GM10266 (cell line): Measurements from ENCODE around the gene PERCC1.
A peak's percentile ranks its signal among the peaks of the same experiment; 100 is the strongest.

Experiments used
- DNase-seq: peaks from one replicate; pipeline ENCODE4 v3.0.0; 2012; ENCODE audit errors: extremely low spot score
- CTCF ChIP-seq: IDR thresholded peaks from 2 replicates; pipeline ENCODE4 v1.5.1; 2012; ENCODE audit warnings: mild to moderate bottlenecking, low read depth; ENCODE audit not compliant: control insufficient read depth, insufficient read depth; ENCODE audit errors: missing control alignments

The PERCC1 gene

DNA sequence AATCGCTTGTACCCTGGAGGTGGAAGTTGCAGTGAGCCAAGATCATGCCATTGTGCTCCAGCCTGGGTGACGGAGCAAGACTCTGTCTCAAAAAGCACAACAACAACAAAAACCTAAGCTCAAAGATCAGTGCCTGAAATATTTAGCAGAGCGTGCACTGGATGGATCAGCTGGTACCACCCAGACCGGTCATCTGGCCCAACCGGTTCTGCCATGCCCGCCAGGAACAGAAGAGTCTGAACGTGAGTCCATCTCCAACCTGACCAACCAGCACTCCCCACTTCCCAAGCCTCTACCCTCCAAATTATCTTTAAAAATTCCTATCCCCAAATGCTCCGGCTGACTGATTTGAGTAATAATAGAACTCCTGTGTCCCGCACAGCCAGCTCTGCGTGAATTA, 8.8 kb upstream of the PERCC1 start:
- no peak for TF ChIP-seq CTCF

DNA sequence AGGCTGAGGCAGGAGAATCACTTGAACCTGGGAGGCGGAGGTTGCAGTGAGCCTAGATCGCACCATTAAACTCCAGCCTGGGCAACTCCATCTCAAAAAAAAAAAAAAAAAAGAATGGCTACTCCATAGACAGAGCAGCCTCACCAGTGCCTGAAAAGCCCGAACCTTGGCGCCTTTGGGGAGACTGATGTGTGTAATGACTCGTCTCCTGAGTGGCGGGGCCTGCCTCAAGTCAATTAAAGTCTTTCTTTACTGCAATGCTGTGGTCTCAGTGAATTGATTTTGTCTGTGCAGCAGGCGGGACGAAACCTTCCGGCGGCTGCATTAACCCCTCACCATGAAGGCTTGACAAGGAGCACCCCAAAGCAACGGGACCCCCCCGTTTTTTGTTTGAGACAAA, 6.8 kb upstream of the PERCC1 start:
- DNase-seq = no peak
- TF ChIP-seq CTCF = no peak

More for the DNA sequence above, 8.8 kb upstream of the PERCC1 start:
- no peak for DNase-seq

- no peak for DNase-seq
- TF ChIP-seq CTCF = no peak
Observed at GRCh38 chr16:1425616-1426370, 5.1 kb upstream of the PERCC1 start.

DNA sequence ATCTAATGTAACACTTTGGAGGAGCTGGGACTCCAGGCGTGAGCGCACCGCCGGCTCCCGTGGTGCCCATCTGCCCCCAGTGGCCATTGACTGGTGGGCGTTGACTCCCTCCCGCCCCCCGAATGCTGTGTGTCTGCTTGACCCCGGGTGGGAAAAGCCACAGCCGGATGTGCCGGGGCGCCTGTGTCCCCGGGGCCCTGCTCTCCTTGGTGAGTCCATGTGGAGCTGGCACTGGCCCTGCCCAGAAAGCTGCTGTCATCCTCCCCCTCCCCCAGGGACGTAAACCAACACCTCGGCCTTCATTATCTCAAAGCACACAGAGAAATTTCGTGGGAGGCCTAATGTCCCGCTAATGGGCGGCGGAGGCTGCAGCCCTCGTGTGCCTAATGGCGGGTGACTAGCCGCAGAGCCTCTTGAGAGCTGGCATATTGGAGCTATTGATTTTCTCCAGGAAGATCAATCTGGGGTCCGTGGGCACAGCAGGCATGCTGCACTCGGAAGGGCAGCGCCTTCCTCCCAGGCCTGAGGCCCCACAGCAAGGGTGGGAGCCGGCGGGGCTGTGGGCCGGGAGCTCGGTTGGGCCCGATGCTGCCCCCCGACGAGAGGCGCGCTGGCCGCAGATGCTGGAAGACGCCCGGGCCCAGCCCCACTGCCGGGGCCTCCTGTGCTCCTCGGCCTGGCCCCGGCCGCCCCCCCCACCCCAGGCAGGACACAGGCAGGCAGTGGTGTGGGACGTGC, 4.0 kb upstream of the PERCC1 start:
- DNase-seq = no peak

DNA sequence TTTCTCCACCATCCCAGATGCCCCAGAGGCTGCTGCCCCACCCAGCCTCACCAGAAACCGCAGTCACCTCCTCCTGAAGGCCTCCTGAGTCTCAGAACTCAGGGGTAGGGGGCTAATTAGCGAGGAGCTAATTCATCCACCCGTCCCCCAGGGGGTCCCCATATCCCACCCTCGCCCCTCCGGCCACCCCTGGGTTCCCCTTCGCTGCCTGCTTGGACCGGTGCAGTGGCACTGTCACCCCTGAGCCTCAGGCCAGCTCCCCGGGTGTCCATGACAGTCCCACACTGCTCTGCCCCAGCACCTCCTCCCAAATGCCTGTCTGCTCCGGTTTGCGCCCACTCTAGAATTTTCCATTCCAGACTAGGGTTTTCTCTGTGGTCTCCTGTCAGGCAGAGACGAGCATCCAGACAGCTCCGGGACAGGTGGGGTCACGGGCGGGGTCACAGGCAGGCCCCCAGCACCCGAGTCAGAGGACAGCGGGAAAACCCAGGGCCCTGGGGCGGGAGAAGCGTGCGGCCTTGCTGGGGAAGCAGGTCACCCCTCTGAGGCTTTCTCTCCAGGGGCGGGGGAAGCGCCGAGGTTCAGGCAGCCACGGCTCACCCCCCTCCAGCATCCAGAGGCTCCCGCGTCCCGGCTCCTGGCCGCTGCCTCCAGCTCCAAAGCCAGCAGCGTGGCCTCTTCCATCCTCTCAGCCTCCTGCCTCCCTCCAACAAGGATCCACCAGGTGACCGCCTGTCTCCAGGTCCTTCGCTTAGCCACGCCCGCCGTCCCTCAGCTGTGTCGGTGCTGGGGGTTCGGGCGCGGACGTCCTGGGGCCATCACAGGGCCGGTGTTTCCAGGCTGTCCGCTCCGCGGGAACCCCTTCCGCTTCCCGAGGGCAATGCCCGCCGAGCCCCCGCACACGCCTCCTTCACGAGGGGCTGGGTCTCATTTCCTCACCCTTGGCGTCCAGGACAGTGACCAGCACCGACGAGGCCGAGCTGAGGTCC, 3.1 kb upstream of the PERCC1 start:
- no peak for DNase-seq
- no peak for TF ChIP-seq CTCF

More for the DNA sequence above, 4.0 kb upstream of the PERCC1 start:
- no peak for TF ChIP-seq CTCF

- peak; percentile 70 for TF ChIP-seq CTCF
- DNase-seq = peak; percentile 90
Observed at GRCh38 chr16:1428511-1428910, 2.4 kb upstream of the PERCC1 start.
